H1 (cell line): Measurements from ENCODE around the gene REEP2.

Experiments
- EGR1 ChIP-seq: IDR thresholded peaks from 2 replicates; pipeline ENCODE4 v1.6.1; 2011; ENCODE audit warnings: low read depth, low read length, borderline replicate concordance
- JUN ChIP-seq: IDR thresholded peaks from 2 replicates; pipeline ENCODE4 v1.6.1; 2011; ENCODE audit warnings: low read depth, mild to moderate bottlenecking, improper control_type of control experiment, low read length
- KDM1A ChIP-seq: fragments of 200-600, 300-600 bp; sonication (generic); IDR thresholded peaks from 2 replicates; pipeline ENCODE4 v1.7.1; 2016; ENCODE audit warnings: mild to moderate bottlenecking, low read length, borderline replicate concordance
- POLR2A ChIP-seq, 2 experiments: IDR thresholded peaks; 1 replicate in 1 of 2; 2 replicates in 1 of 2; pipeline ENCODE4 v1.6.1; 2011; ENCODE audit warnings: low read depth in 2 of 2, low read length in 2 of 2, mild to moderate bottlenecking in 2 of 2; ENCODE audit errors: control extremely low read depth in 1 of 2
- RFX5 ChIP-seq: IDR thresholded peaks from 2 replicates; pipeline ENCODE4 v1.6.1; 2011; ENCODE audit warnings: low read depth, low read length, improper control_type of control experiment, borderline replicate concordance
- TF ChIP-seq, protein P1 (sequence below), 3 experiments: IDR thresholded peaks; 1 replicate in 2 of 3; 2 replicates in 1 of 3; pipeline versions ENCODE4 v1.5.1 to v1.6.1; 2011; ENCODE audit warnings: low read length in 3 of 3, mild to moderate bottlenecking in 3 of 3, inconsistent platforms in 2 of 3, low read depth in 1 of 3, moderate library complexity in 1 of 3; ENCODE audit not compliant: insufficient read depth in 1 of 3; ENCODE audit errors: control extremely low read depth in 1 of 3

DNA sequence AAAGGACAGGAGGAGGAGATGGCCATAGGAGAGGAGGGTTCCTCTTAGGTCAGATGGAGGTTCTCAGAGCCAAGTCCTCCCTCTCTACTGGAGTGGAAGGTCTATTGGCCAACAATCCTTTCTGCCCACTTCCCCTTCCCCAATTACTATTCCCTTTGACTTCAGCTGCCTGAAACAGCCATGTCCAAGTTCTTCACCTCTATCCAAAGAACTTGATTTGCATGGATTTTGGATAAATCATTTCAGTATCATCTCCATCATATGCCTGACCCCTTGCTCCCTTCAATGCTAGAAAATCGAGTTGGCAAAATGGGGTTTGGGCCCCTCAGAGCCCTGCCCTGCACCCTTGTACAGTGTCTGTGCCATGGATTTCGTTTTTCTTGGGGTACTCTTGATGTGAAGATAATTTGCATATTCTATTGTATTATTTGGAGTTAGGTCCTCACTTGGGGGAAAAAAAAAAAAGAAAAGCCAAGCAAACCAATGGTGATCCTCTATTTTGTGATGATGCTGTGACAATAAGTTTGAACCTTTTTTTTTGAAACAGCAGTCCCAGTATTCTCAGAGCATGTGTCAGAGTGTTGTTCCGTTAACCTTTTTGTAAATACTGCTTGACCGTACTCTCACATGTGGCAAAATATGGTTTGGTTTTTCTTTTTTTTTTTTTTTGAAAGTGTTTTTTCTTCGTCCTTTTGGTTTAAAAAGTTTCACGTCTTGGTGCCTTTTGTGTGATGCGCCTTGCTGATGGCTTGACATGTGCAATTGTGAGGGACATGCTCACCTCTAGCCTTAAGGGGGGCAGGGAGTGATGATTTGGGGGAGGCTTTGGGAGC lies 29.5 kb downstream of the REEP2 start:
- TF ChIP-seq EGR1: no peak
- TF ChIP-seq POLR2A (IDR thresholded peaks at IDR 0.05; ENCODE audit: control extremely low read depth in 1 of 2, low read depth in 2 of 2, low read length in 2 of 2): peak in 1 of 2 experiments; percentile 62; a peak in 2 of 3 replicates
- TF ChIP-seq RFX5: no peak
- TF ChIP-seq, protein P1, sequence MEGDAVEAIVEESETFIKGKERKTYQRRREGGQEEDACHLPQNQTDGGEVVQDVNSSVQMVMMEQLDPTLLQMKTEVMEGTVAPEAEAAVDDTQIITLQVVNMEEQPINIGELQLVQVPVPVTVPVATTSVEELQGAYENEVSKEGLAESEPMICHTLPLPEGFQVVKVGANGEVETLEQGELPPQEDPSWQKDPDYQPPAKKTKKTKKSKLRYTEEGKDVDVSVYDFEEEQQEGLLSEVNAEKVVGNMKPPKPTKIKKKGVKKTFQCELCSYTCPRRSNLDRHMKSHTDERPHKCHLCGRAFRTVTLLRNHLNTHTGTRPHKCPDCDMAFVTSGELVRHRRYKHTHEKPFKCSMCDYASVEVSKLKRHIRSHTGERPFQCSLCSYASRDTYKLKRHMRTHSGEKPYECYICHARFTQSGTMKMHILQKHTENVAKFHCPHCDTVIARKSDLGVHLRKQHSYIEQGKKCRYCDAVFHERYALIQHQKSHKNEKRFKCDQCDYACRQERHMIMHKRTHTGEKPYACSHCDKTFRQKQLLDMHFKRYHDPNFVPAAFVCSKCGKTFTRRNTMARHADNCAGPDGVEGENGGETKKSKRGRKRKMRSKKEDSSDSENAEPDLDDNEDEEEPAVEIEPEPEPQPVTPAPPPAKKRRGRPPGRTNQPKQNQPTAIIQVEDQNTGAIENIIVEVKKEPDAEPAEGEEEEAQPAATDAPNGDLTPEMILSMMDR (IDR thresholded peaks at IDR 0.05; ENCODE audit: control extremely low read depth in 1 of 3, insufficient read depth in 1 of 3, low read depth in 1 of 3, low read length in 3 of 3): no peak
- TF ChIP-seq JUN: no peak
- TF ChIP-seq KDM1A: no peak
